Esophagus (tissue), 2 donors: ENCODE measurements around the gene NPRL2. TPM values are rescaled to one million over a fixed set of nuclear protein-coding genes. Genes with fewer than 3 reads are reported as not detected.

Experiments used
- H3K27ac ChIP-seq, 2 donors: one replicate each; pipeline ENCODE4 v1.5.1; 2013; ENCODE audit warnings: low read depth in 2 of 2, mild to moderate bottlenecking in 2 of 2, inconsistent platforms in 1 of 2, low read length in 1 of 2, moderate library complexity in 1 of 2
- H3K27me3 ChIP-seq, 2 donors: one replicate each; pipeline ENCODE4 v1.6.1; 2013; ENCODE audit warnings: low read length in 2 of 2, control low read depth in 1 of 2, mild to moderate bottlenecking in 1 of 2; ENCODE audit not compliant: insufficient read depth in 2 of 2, control insufficient read depth in 1 of 2
- H3K36me3 ChIP-seq, 2 donors: one replicate each; pipeline ENCODE4 v1.6.1; 2013; ENCODE audit warnings: low read length in 1 of 2; ENCODE audit not compliant: control insufficient read depth in 2 of 2, insufficient read depth in 2 of 2
- H3K4me1 ChIP-seq, 2 donors: one replicate each; pipeline ENCODE4 v1.6.1; 2013; ENCODE audit warnings: low read length in 1 of 2; ENCODE audit not compliant: control insufficient read depth in 2 of 2, insufficient read depth in 2 of 2
- H3K4me3 ChIP-seq, 2 donors: one replicate each; pipeline ENCODE4 v1.5.1; 2013; ENCODE audit warnings: low read length in 2 of 2, mild to moderate bottlenecking in 2 of 2, low read depth in 1 of 2, moderate library complexity in 1 of 2
- H3K9me3 ChIP-seq, 2 donors: one replicate each; pipeline ENCODE4 v1.6.1; 2013; ENCODE audit warnings: mild to moderate bottlenecking in 2 of 2, low read depth in 1 of 2, low read length in 1 of 2, moderate library complexity in 1 of 2; ENCODE audit not compliant: control insufficient read depth in 2 of 2, insufficient read depth in 1 of 2
- WGBS, 2 donors: extraction: QIAGEN DNeasy Blood & Tissue Kit; methylation state at CpG; one replicate each; pipeline ENCODE4 v1.1.7; 2013; 5-methylcytosine and 5-hydroxymethylcytosine counted together
- polyA plus RNA-seq, 2 donors: library from polyadenylated mRNA; stranded (reverse); fragments of 200-250 nt; gene quantifications; one replicate each; pipeline ENCODE4 v1.2.3, GENCODE V29; 2013
- donor health status: healthy with polysubstance abuse.
- donor health status: Bipolar disorder and iron deficiency.

Gene NPRL2
- 10 to 100 TPM; 14.9 to 16.4 TPM for polyA plus RNA-seq

DNA sequence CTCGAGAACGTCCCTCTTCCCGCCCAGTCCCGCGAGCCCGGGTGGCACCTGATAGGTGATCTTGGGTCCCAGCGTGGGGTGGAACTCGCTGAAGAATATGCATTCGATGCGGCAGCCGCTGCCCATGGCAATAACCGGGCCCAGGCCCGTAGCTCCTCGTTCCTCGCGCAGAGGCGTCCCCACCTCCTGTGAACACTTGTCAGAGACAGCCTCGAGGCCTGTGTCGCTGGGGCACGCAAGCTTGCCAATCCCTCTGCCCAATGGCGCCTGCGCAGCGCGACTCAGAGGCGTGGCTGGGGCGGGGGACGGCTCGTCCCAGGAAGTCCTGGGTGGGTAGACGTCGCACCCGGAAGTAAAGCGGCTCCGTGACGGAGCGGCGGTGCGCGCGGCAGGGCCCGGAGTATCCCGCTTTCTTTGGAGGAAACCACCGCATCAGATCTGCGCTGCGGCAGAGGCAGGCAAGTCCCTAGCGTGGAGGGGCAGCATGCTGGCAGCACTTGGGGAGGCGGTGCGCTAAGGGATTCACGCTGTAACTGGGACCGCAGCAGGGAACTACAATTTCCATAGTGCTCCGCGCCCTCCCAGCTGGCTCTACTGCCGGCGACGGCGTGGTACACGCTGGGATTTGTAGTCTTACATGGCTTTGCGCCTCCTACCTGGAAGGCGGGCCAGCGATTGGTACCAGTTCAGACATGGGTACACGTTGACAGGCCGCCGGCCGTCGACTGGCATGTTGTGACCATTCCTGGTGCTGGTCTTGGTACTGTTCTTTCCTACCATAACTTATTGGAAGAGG, at the start of gene NPRL2, which contains the start of gene CYB561D2:
Gene NPRL2 (minus strand): TSS at position 249 of the 796 bp plus-strand sequence. CDS start 123 bp downstream, at position 126.
Gene CYB561D2 (plus strand): TSS at position 336 of the 796 bp plus-strand sequence. CDS start 572 bp downstream, outside the sequence.
- H3K27ac ChIP-seq, result peak within 1 kb of the TSS; percentile 88 to 95
- no peaks in the 10 kb centered on the region for H3K9me3 ChIP-seq
- H3K27me3 ChIP-seq, result no peaks in the 10 kb centered on the region
- peaks cover 20 to 36% of the 10 kb centered on the region in 2 donors for H3K36me3 ChIP-seq
- WGBS, 2 donors, result 0 to 1% methylated on average over 64 of the region's 64 CpGs
- peaks cover 4 to 25% of the 10 kb centered on the region in 2 donors for H3K4me1 ChIP-seq
- peak within 1 kb of the TSS; percentile 68 to 71 for H3K4me3 ChIP-seq

DNA sequence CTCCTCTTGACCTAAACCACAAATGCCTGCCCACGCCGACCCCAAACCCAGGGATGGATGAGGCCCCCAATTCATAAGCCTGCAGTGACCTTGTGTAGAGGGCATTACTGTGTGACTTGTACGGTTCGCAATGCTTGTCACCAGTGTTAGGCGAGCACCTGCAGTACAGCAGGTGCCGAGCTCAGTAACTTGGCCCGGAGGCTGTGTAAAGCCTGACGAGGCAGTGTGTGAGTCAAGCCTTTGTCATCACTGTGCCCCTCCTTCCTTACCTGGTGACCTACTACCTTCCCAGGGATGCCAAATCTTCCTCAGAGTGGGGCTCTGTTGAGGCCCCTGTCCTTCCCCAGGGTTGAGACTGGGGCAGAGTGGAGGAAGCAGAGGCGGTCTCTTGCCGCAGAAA, 45.9 kb upstream of the NPRL2 start:
- no peaks in the 10 kb centered on the region for H3K4me1 ChIP-seq
- no peaks in the 10 kb centered on the region for H3K9me3 ChIP-seq
- H3K27me3 ChIP-seq, result no peaks in the 10 kb centered on the region
- H3K27ac ChIP-seq, result no peak overlapping the region
- no peaks in the 10 kb centered on the region for H3K36me3 ChIP-seq
- WGBS, 2 donors, result 70 to 75% methylated on average over 10 of the region's 10 CpGs
- no peak overlapping the region for H3K4me3 ChIP-seq

DNA sequence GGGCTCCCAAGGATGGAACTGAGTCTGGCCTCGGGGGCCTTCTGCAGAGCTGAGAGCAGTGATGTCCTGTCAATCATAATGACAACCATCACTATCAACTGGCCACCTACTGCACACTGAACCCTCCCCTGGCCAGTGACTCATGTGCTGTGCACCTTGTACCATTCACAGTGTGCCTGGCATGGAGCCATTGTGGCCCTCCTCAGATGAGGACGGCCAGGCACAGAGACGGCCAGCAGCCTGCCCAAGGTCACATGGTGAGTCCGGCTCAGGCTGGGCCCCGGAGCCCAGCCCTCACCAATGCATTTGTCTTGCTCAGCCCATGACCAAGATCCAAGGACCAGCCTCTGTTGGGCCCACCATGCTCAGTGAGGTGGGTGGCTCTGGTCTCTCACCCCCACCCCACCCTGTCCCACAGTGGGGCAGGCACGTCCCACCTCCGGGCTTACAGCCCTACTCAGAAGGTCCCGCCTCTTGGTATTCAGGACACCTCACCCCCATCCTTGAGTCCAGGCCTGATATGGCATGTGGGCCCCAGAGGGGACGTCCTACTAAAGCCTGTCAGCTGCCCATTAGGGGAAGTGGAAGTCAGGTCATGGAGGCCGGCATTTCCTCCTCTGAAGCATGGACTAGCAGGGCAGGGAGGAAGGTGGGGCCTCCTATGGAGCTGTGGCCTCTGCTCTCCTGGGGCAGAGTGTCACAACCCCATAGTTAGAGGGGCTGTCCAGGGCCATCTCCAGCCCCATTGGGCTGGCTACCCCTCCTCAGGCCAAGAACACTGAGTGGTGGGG, 44.7 kb upstream of the NPRL2 start:
- WGBS, 2 donors, result 85% methylated on average over 10 of the region's 10 CpGs
- H3K9me3 ChIP-seq, result no peaks in the 10 kb centered on the region
- no peaks in the 10 kb centered on the region for H3K27me3 ChIP-seq
- no peaks in the 10 kb centered on the region for H3K36me3 ChIP-seq
- peaks cover 0 to 8% of the 10 kb centered on the region in 2 donors for H3K4me1 ChIP-seq
- no peak overlapping the region for H3K4me3 ChIP-seq
- H3K27ac ChIP-seq, result no peak overlapping the region

DNA sequence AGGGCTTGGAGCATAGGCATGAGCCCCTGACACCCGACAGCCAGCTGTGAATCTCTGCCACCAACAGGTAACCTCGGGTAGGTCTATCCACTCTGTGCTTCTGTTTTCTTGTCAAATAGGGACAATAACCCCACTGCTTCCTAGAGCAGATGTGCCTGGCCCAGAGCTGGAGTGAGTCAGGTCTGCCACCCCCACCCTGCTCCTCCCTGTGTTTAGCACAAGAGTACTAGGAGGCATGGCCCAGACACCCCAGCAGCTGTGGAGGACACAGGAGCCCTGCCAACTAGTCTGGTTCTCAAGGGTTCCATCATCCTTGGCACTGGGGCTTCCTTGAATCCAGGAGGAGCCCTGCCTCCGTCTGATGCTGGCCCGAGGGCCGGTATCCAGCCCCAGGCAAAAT, 42.5 kb upstream of the NPRL2 start:
- Histone ChIP-seq H3K4me1 (peaks cover 0 to 8% of the 10 kb centered on the region in 2 donors), H3K9me3 (no peaks in the 10 kb centered on the region), H3K4me3 (no peak overlapping the region), H3K27ac (no peak overlapping the region), H3K36me3 (no peaks in the 10 kb centered on the region), H3K27me3 (no peaks in the 10 kb centered on the region)
- WGBS, 2 donors, result 61 to 79% methylated on average over 5 of the region's 5 CpGs

DNA sequence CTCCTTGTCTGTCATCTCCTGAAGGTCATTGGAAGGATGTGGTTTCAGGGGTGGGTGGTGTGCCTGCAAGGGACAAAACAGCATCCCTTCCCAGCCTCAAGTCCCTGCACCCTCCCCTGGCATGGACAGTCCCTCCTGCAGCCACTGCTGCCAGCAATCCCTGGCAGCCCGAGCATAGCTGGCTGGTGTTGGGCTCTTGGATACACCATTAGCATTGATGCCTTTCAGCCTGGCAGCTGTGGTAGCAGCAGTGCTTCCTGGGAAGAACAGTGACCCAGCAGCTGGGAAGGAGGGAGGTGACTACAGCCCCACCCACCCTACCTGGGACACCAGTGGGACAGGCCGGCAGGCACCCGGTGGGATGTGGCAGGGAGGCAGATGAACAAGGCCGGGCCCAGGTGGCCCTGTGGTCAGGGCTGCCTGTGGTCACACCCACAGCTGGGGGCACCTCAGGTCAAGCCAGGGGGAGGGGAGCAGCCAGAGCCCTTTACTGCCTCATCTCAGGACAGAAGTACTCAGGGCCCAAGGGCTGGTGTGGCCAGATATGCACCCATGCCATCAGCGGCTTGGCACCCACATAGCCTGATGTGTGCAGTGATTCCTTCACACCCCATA, 41.6 kb upstream of the NPRL2 start:
- peaks cover 0 to 8% of the 10 kb centered on the region in 2 donors for H3K4me1 ChIP-seq
- H3K27ac ChIP-seq, result no peak overlapping the region
- WGBS, 2 donors, result 71 to 74% methylated on average over 5 of the region's 5 CpGs
- no peak overlapping the region for H3K4me3 ChIP-seq
- H3K27me3 ChIP-seq, result no peaks in the 10 kb centered on the region
- H3K9me3 ChIP-seq, result no peaks in the 10 kb centered on the region
- no peaks in the 10 kb centered on the region for H3K36me3 ChIP-seq

DNA sequence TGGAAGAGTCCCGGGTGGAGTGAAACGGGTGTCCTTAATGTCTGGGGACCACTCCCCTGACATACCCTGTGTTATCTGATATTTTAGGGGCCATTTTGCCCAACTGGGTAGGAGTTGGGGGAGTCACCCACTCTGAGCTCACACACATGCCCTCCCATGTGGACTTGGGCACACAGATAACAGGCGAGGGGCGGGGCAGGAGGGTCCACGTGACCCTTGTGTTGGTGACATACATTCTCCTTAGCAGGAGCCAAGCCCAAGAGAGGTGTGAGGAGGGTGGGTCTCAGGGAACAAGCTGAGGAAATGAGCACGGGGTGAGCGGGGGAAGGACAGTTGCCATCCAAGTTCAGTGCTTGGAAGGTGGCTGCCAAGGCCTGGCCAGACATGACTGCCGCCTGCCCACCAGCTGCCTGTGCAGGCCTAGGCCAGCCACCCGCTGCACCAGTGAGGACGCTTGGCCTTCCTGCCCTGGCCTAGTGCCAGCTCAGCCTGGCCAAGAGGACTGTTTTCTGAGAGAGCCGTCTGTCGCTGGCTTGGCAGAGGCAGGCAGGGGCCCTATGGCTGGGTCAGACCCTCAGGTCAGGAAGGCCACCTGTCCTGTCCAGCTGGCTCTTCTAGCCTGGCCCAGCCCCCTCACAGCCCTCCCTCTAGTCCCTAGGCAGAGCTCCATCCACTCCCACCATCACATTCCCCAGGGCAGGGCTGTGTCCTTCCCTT, 40.1 kb upstream of the NPRL2 start:
- Histone ChIP-seq H3K4me1 (peaks cover 0 to 8% of the 10 kb centered on the region in 2 donors), H3K27ac (no peak overlapping the region), H3K27me3 (no peaks in the 10 kb centered on the region), H3K36me3 (no peaks in the 10 kb centered on the region), H3K9me3 (no peaks in the 10 kb centered on the region), H3K4me3 (no peak overlapping the region)
- 43 to 48% methylated on average over 12 of the region's 12 CpGs for WGBS, 2 donors

DNA sequence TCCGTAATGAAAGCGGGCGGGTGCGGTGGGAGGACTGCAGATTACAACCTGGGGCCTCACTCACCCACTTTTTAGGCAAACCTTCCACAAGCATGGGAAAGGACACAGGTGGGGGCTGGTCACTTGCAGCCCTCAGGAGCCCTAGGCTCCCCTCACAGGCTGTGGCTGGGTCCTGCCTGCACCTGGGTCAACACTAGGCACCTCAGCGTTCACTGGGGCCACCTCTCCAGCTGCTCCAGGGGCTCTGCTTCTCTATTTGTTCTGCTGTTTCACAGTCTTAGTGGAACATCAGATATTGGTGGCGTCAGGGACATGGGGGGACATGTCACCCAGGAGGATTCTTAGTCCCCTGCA, 38.8 kb upstream of the NPRL2 start:
- Histone ChIP-seq H3K27me3 (no peaks in the 10 kb centered on the region), H3K9me3 (no peaks in the 10 kb centered on the region), H3K4me1 (peaks cover 0 to 8% of the 10 kb centered on the region in 2 donors), H3K27ac (no peak overlapping the region), H3K4me3 (no peak overlapping the region), H3K36me3 (no peaks in the 10 kb centered on the region)
- 80 to 88% methylated on average over 6 of the region's 6 CpGs for WGBS, 2 donors

DNA sequence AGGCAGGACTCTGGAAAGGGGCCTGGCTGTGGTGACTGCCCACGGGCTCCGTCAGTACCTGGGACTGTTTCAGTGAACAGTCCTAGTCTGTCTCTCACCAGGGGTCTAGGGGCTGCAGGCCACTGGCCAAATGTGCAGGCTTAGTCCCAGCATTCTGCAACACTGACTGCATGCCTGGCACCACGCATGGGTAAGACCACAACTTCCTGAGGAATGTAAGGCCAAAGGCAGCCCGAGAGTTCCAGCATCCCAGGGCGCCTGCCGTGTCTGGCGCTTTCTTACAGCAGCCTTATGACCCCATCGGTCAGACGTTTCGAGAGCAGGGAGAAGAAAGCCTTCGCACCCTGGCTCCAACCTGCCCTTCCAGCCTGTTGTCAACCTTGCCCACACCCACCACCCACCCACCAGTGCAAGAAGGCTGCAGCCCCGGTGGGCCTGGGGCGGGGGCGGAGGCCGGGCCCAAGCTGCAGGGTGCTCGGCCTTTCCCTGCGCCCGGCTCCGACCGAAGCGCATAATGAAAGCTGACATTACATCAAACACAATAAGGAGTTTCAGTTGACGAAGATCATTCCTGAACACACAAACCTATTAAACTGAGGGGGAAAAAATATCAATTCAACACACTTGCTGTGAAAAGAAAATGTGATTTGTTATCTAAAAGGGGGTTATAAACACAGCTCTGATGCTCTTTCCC, 38.3 kb upstream of the NPRL2 start:
- Histone ChIP-seq H3K4me3 (no peak overlapping the region), H3K36me3 (no peaks in the 10 kb centered on the region), H3K27ac (no peak overlapping the region), H3K4me1 (peaks cover 0 to 8% of the 10 kb centered on the region in 2 donors), H3K27me3 (no peaks in the 10 kb centered on the region), H3K9me3 (no peaks in the 10 kb centered on the region)
- 83 to 86% methylated on average over 22 of the region's 22 CpGs for WGBS, 2 donors
